GM12875 (cell line): ENCODE results near the gene DSCAML1.

Experiments used
- H3K4me3 ChIP-seq: one replicate; pipeline ENCODE4 v1.5.1; 2011; ENCODE audit warnings: low read depth, low read length, control low read depth
- TF ChIP-seq, protein P1 (sequence below): IDR thresholded peaks from 2 replicates; pipeline ENCODE4 v1.5.1; 2011; ENCODE audit warnings: low read depth, mild to moderate bottlenecking, control low read depth, inconsistent platforms, low read length, moderate library complexity, borderline replicate concordance; ENCODE audit not compliant: insufficient read depth

DSCAML1 gene

DNA sequence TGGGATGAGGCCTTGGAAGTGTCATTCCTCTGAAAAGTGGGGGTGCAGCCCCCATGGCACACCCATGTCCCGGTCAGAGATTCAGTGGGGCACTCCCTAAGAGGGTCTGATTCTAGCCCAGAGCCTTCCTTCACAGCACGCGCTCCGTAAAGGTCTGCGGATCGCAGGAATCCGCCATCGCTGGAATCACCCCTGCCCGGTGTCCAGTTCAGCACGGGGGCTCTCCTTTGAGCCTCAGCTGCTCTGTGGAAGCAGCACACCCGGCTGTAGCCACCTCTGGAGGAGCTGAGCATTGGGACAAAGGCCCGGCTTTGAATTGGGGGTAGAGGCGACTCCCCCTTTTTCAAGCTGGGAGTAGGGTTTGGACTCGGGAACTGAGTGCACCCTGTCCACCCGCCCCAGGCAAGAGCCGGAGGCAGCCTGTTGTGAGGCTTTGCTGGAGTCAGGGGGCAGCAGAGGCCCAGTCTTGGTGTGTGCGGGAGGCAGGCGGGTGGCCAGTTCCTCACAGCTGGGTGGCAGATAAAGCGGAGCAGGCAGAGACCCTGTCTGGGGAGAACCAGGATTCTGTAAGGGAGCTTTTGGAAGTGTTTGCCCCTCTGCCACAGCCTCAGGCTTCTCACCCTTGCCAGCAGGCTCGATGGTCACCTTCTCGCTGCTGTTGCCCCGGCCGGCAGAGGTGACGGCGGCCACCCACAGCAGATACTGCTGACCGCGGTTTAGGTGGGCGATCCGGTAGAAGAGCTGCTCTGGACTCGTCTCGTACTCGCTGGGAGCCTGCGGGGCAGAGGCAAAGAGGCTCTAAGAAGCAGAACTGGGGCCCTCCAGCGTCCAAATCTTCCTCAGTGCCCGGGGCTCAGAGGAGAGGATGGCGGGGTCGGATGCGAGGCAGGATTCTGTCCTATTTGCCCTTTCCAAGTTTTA lies 353.5 kb downstream of the DSCAML1 start:
- TF ChIP-seq, protein P1, sequence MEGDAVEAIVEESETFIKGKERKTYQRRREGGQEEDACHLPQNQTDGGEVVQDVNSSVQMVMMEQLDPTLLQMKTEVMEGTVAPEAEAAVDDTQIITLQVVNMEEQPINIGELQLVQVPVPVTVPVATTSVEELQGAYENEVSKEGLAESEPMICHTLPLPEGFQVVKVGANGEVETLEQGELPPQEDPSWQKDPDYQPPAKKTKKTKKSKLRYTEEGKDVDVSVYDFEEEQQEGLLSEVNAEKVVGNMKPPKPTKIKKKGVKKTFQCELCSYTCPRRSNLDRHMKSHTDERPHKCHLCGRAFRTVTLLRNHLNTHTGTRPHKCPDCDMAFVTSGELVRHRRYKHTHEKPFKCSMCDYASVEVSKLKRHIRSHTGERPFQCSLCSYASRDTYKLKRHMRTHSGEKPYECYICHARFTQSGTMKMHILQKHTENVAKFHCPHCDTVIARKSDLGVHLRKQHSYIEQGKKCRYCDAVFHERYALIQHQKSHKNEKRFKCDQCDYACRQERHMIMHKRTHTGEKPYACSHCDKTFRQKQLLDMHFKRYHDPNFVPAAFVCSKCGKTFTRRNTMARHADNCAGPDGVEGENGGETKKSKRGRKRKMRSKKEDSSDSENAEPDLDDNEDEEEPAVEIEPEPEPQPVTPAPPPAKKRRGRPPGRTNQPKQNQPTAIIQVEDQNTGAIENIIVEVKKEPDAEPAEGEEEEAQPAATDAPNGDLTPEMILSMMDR = peak; percentile 46; the same call in 1 of the 2 replicates
- H3K4me3 ChIP-seq = no peak overlapping the region

DNA sequence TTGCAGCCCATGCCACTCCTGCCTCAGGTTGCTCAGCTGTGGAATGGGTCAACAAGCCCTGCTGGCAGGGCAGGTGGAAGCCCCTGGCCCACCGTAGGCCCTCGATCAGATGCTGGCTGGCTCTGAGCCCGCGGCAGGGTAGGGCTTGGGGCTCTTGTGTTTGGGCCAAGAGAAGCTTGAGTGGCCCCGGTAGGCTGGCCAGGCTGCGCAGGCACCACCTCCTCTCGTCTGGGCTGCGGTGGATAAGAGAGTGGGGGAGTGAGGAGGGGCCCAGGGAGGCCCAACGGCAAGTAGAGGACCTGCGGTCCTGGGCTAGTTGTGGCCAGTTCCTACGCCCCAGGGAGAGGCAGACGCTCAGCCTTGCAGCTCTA lies 354.2 kb downstream of the DSCAML1 start:
- TF ChIP-seq, protein P1 = no peak
- H3K4me3 ChIP-seq = no peak overlapping the region

DNA sequence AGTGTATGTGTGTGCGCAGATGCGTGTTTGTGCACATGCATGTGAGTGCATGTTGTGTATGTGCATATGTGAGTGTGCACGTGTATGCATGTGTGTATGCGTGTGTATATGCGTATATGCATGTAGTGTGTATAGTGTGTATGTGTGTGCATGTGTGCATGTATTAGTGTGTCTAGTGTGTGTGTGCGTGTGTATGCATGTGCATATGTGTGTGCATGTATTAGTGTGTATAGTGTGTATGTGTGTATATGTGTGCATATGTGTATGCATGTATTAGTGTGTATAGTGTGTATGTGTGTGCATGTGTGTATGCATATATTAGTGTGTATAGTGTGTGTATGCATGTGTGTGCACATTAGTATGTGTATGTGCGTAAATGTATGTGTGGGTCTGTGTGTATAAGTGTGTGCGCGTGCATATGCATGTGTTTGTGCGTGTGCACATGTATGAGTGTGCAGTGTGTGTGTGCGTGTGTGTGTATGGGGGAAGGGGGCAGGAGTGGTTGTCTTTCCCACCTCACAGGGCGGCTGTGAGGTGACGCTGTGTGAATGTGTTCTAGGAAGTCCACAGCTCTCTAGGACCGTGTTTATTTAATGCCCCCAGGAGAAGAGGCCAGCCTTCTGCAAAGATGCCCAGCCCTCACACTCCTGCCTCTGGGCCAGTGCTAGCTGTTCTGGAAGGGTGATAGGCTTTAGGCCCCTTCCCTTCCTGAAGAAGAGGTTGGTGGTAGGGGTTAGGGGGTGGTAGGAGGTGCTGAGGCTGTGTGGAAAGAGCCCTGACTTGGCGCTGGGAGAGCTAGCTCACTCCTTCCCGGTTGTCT lies 354.8 kb downstream of the DSCAML1 start:
- TF ChIP-seq, protein P1 = no peak

DNA sequence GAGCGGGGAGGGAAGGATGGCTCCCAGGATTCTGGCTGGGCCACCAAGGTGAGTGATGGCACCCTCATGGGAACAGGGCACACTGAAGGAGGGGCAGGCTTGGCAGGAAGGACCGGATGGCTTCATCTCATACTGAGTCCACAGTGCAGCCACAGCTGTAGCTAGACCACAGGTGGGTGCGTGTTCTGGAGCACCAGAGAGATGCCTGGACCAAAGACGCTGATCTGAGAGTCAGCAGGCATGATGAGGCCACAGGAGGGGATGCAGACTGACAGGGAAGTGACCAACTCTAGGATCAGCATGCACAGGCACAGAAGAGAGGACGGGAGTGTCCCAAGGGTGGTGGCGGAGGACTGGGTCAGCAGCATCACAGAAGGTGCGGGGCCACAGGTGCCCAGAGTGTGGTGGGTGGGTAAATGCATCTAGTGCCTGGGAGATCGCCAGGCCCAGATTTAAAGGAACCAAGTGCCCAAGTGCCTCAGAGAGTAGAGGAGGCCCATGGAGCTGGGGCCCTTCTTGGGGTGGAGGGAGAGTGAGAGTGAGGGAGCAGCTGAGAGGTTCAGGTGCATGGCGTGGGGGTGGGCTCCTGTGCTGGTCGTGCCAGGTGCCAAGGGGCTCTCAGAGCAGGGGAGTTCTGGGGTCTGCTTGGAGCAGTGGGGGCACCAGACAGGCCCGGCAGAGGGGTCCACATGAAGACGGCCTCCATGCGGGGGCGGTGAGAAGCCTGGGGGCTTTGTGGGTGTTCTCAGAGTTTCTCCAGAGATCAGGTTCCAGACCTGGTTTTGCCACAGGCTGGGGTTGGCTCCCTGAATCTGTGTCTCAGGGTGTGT lies 355.7 kb downstream of the DSCAML1 start:
- no peak overlapping the region for H3K4me3 ChIP-seq
- TF ChIP-seq, protein P1 = no peak

More for the DNA sequence above, 354.8 kb downstream of the DSCAML1 start:
- H3K4me3 ChIP-seq = no peak overlapping the region

DNA sequence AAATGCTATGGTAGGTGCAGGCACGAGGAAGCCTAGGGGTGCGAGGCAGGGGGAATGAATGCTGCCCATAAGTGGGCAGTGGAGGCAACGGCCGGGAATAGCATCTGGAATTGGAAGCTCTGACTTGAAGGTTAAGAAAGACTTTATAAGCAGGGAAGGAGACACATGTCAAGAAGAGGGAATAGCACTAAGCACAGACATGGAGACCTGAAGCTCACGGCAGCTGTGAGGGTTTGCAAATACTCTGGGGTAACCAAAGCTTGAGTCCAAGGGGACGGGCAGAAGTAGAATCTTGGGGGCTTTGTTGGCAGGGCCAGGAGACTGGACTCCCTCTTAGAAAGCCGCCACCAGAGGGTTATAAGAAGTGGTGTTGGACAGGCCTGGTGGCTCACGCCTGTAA lies 356.8 kb downstream of the DSCAML1 start:
- TF ChIP-seq, protein P1 = no peak
- no peak overlapping the region for H3K4me3 ChIP-seq

DNA sequence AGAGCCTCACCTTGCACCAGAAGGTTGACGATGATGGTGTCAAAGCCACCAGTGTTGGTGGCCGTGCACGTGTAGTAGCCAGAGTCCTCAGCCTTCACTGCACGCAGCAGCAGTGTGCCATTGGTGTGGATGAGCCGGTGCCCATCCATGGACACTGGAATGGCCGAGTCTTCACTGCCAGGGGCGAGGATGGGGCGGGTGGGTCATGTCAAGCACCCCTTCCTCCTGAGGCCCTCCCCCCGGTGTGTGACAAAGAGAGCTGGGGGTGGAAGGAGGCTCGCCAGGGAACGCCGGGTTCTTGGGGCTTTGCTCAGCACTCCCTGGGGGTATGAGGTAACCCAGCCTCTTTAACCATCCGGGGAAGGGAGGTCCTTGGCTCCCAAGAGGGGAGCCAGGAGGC lies 357.8 kb downstream of the DSCAML1 start:
- TF ChIP-seq, protein P1 = no peak
- no peak overlapping the region for H3K4me3 ChIP-seq
